ENCODE data around the gene GPC3. TPM values are rescaled to one million over a fixed set of nuclear protein-coding genes. Genes with fewer than 3 reads are reported as not detected.

GPC3 gene
- total and polyA plus RNA-seq, 2 donors (not counting 3 experiments of a cell fraction or from before 2014, with no cell fraction given): not detected

GRCh38 chrX:133999031-133999705, 13.8 kb upstream of the GPC3 start:
- no peak for DNase-seq (ENCODE audit: low read depth, low spot score)
- TF ChIP-seq POLR2A (IDR thresholded peaks at IDR 0.05; ENCODE audit: low read depth, low read length): no peak
- TF ChIP-seq EZH2 (IDR thresholded peaks at IDR 0.05; ENCODE audit: borderline replicate concordance, low read depth, low read length, severe bottlenecking): no peak
- no peak for TF ChIP-seq FOS (IDR thresholded peaks at IDR 0.05; ENCODE audit: borderline replicate concordance, insufficient read depth, low read length)
- TF ChIP-seq CTCF (IDR thresholded peaks at IDR 0.05; ENCODE audit: extremely low read depth in 1 of 2, insufficient read depth in 1 of 2, low read depth in 1 of 2, low read length in 2 of 2): no peak
- TF ChIP-seq POLR2AphosphoS5 (IDR thresholded peaks at IDR 0.05; ENCODE audit: insufficient read depth, low read depth, low read length): no peak
- no peak for TF ChIP-seq MYC (IDR thresholded peaks at IDR 0.05; ENCODE audit: low read depth, low read length)
- no peak for TF ChIP-seq JUN (IDR thresholded peaks at IDR 0.05; ENCODE audit: borderline replicate concordance, insufficient read depth, insufficient read length, low read depth)
- BruUV-seq (replicated peaks): no TSS peak
- FAIRE-seq: no peak
- Histone ChIP-seq H4K20me1 (replicated peaks; ENCODE audit: control insufficient read depth, extremely low read depth, insufficient read depth, low read length) (no peaks in the 10 kb centered on the region), H3K27me3 (ENCODE audit: control insufficient read depth in 2 of 2, insufficient read depth in 2 of 2, low read length in 2 of 2) (no peaks in the 10 kb centered on the region), H2AFZ (ENCODE audit: low read depth, low read length) (no peak overlapping the region), H3K79me2 (ENCODE audit: control insufficient read depth, insufficient read depth, low read length) (no peaks in the 10 kb centered on the region), H3K4me3 (replicated peaks in 1 of 3; ENCODE audit: insufficient read depth in 1 of 3, low read depth in 1 of 3, low read length in 3 of 3) (no peak overlapping the region), H3K36me3 (ENCODE audit: control insufficient read depth in 2 of 2, extremely low read depth in 1 of 2, insufficient read depth in 2 of 2, low read length in 2 of 2) (no peaks in the 10 kb centered on the region), H3K4me2 (ENCODE audit: insufficient read depth, low read length) (no peak overlapping the region), H3K9ac (replicated peaks; ENCODE audit: extremely low read depth, insufficient read depth, low read length) (no peak overlapping the region), H3K9me1 (replicated peaks; ENCODE audit: control insufficient read depth, extremely low read depth, insufficient read depth, low read length) (no peaks in the 10 kb centered on the region), H3K4me1 (ENCODE audit: control insufficient read depth, extremely low read depth, insufficient read depth, low read length) (no peaks in the 10 kb centered on the region), H3K27ac (ENCODE audit: insufficient read depth, low read depth, low read length) (no peak overlapping the region), H3K9me3 (replicated peaks; ENCODE audit: control insufficient read depth, insufficient read depth, low read length) (no peaks in the 10 kb centered on the region)
- dilution Hi-C loops (cut with MboI; ENCODE audit: extremely low pct_ligation_motif_present, low sequenced_read_pairs): no loop called here
- POLR2A ChIA-PET: no interaction called here
- CTCF ChIA-PET: no interaction called here
- intact Hi-C loops (cut with micrococcal nuclease): no loop called here
